GM19023 (cell line): Measurements from ENCODE around the gene SIGLEC7.

Source experiments
- ATAC-seq: cut with Tn5 transposase; IDR thresholded peaks from one replicate; pipeline ENCODE4 v1.9.1; 2021; ENCODE audit warnings: mild to moderate bottlenecking, moderate library complexity; ENCODE audit not compliant: unreplicated experiment

The SIGLEC7 gene

GRCh38 chr19:51142119-51142518 is at the start of gene SIGLEC7:
Gene SIGLEC7, plus strand, starts transcription at chr19:51142301. Its CDS starts 69 bp downstream, at chr19:51142370.
- no peak for ATAC-seq

GRCh38 chr19:51093101-51093500 is 49.0 kb upstream of the SIGLEC7 start:
- ATAC-seq, result no peak

DNA sequence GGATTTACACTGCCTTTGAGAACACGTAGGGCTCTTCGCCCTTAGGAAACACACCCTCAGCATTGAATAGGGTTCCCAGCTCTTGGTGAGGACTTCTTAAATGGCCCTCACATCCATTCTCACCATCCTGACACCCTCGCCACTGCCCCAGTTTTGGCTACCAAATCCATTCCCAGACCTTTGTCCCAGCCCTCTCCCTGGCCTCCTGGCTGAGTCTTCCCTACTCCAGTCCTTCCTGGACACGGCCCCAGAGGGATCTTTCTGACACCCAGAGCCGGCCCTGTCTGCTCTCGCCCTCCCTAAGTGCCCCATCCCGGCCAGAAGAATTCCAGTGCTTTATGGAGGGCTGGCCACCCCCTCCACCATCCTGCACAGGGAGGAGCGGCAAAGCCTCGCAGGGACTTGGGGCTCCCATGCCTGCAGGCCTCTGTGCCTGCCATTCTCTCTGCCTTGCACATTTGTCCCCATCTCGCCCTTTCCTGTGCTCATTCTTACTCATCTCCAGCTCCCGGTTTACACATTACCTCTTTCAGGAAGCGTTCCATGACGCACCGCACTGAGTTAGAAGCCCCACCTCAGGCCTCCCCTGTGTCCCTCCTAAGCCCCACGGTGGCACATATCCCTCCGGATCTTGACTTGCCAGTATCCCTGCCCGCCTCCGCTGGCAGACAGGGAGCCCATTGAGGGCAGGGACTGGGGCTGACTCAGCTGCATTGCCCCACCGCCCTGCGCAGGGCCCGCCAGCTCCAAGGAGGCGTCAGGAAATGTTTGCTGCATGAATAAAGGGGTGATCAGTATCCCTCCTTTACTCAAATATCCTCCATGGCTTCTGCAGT is 48.4 kb upstream of the SIGLEC7 start:
- ATAC-seq, result no peak

- ATAC-seq, result no peak
Observed at GRCh38 chr19:51094696-51095279, 47.3 kb upstream of the SIGLEC7 start.

GRCh38 chr19:51096473-51097165 is 45.5 kb upstream of the SIGLEC7 start:
- no peak for ATAC-seq

DNA sequence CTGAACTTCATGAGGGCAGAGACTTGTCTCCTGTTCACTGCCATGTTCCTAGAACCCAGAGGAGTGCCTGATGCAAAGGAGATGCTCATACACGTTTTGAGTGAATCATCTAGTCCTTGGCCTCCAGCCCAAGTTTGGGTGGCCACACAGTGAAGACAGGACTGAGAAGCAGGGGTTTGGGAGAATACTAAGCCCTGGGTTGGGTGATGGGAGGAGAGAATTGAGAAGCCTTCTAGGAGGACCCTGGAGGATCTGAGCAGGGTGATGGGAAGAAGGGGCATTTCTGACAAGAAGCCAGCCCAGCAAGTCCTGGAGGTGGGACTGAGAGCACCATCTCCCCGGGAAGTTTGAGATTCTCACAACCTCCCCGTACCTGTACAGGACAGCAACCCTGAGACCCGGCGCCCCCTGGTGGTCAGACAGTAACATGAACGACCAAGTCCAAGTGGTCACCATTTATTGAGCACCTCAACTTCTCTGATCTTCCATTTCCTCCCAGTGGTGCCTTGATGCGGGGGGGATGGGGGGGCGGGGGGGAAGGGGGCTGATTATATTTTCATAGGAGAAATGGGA is 44.8 kb upstream of the SIGLEC7 start:
- ATAC-seq, result no peak

DNA sequence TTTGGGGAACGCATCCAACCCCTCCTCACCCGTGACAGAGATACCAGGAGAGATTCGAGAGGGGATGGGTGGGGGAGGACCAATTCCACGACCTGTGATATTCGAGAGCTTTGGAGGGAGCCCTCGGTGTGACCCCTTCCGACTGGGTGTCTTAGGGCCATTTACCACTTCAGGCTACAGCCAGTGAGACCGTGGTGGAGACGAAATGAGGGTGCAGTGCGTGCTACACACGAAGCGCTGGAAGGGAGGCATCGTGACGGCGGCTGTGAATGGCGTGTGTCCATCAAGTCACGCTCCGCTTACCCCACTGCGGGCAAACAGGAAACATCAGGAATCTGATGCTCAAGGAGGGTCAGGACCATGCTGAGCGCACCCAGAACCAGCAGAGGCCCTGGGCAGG is 44.3 kb upstream of the SIGLEC7 start:
- no peak for ATAC-seq

DNA sequence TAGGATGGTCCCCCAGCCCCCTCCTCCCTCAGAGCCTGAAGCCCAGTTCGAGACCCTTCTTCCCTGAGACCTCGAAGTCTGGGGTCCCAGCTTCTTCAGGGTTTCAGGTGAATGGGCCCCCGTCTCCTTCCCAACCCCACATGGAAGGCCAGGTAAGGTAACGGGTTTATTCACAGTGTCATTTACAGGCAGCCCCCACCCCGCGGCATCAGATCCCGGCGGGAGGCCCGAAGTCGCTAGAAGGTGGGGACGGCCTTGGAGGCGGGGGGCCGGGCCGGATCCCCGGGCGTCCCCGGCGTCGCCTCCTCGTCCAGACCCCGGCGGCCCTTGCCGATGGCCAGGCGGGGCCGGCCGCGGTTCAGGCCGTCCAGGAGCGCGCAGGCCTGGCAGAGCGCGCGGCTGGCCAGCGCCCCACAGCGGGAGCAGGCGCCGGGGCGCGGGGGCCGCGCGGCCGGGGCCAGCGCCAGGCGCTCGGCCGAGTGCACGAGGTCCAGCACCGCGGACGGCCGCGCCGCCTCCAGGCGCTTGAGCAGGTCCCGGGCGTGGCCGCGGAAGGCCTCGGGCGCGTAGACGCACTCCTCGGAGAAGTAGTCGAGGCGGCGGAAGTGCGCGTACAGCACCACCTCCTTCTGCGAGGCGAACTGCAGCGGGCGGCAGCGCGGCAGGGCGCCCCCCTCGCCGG is 43.6 kb upstream of the SIGLEC7 start:
- no peak for ATAC-seq

DNA sequence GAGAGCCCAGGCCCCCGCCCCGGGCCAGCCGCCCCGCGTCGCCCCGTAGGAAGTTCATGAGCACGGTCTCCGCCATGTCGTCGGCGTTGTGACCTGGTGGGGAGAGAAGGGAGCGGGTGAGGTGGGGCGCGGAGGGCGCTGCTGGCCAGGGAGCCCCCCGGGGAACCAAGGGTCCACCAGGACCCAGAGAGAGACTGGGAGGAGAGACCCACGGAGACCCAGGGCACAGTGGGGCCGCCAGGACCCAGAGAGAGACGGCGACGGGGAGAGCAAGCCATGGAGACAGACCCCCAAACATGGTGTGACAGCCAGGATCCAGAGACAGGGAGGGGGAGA is 43.1 kb upstream of the SIGLEC7 start:
- ATAC-seq, result no peak

DNA sequence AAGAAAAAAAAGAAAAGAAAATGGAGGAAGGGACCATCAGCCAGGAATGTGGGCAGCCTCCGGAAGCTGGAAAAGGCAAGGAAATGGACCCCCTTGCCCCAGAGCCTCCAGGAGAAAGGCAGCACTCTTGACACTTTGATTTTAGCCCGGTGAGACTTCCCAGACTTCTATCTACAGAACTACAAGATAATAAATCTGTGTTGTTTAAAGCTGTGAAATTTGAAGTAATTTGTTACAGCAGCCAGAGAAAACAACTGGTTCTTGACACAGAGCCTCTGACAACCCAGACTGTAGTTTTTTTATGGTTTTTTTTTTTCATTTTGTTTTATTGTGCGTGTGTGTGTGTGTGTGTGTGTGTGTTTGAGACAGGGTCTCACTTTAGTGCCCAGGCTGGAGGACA is 41.5 kb upstream of the SIGLEC7 start:
- no peak for ATAC-seq

GRCh38 chr19:51101171-51101865 is 40.8 kb upstream of the SIGLEC7 start:
- no peak for ATAC-seq

- ATAC-seq, result no peak
Observed at GRCh38 chr19:51102991-51103390, 39.1 kb upstream of the SIGLEC7 start.

DNA sequence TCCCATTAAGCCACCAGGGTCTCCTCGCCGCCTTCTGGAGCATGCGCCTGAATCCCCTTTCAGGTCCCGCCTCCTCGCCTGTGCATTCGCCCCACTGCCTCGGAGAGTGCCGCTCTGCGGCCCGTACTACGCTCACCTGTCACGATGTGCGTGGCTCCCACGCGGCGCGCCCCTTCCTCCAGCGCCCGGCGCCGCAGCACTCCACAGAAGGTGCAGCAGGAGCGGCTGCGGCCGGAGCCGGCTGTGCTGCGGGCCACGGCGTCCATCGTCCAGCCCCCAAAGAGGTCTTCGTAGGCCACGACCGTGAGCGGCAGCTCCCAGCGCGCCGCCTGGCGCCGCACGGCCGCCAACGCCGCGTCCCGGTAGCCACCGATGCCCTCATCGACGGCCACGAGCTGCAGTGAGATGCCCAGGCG is 38.2 kb upstream of the SIGLEC7 start:
- no peak for ATAC-seq

DNA sequence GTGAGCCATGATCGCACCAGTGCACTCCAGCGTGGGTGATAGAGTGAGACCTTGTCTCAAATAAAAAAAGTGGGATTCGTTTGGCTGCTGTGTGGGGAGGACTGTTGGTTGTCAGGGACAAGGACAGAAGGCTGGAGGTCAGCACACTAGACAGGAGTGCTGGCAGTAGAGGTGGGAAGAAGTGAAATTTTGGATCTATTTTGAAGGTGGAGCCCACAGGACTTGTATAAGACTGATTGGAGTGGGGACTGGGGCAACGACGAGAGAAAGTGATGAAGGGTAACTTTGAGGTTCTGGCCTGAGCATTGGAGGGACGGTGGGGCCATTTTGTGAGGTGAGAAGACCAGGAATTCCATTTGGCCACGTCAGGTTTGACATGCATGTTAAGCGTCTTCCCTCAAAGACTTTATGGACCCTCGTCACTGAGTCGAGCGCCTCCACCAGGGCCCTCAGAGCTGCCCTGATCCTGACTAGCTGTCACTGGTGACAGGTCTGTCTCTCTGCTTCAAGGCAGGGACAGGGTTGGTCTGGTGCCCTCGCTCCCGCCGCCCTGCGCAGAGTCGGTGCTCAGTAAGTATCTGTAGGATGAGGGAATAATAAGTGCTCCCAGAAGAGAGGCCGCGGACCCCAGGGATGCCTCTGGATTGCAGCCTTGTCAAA is 34.6 kb upstream of the SIGLEC7 start:
- ATAC-seq, result no peak

DNA sequence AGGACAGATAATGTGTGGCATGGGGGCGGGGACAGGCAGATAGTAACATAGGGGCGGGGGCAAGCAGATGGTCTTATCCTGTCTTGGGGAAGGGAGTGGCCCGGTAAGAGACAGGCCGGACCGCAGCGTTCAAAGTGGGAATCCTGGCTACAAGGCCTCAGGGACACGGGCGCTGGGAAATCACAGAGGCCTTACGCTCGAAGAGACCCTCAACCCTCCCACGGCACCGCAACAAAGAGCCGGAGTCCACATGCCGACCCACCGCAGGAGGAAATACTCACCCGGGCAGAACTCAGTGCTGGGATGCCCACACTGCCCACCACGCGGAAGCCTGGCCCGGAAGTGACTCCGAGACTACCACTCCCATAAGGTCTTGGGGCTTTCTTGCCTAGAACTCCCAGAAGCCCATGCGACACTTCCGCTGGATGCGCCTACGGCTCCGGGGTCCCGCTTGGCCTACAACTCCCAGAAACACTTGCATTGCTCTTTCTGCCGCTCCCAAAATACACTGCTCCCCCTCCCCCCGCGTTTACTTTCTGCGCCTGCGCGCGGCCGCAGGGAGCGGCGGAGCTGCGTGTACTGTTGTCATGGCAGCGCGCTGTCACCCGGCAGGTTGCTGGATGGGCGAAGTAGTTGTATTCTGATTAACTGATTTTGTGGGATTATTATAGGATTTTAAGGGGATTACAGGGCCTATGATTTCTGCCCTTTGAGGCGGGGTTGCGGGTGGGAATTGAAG is 33.9 kb upstream of the SIGLEC7 start, which contains the start of gene CTU1:
CTU1 (minus strand) TSS at position 344 of the 739 bp plus-strand sequence. CDS start 3,840 bp downstream, outside the sequence.
- peak; percentile 95 for ATAC-seq

DNA sequence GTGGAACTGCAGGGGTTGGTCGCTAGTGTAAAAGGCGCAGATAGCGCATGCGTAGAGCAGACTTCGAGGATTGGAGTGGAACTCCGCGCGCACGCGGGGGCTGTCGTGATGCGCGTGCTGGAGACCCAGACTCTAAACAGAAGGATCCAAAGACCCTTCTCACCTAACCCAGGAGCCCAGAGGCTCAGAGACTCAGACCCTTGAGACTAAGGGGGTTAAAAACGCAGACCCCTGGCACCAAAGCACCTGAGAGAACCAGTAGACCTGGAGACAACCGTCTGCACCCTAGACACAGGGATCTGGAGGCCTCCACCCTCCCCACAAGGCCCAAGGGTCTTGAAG is 33.3 kb upstream of the SIGLEC7 start:
- ATAC-seq, result peak; percentile 21

- no peak for ATAC-seq
Observed at GRCh38 chr19:51110666-51110971, 31.5 kb upstream of the SIGLEC7 start.

- no peak for ATAC-seq
Observed at GRCh38 chr19:51111606-51112005, 30.5 kb upstream of the SIGLEC7 start.

DNA sequence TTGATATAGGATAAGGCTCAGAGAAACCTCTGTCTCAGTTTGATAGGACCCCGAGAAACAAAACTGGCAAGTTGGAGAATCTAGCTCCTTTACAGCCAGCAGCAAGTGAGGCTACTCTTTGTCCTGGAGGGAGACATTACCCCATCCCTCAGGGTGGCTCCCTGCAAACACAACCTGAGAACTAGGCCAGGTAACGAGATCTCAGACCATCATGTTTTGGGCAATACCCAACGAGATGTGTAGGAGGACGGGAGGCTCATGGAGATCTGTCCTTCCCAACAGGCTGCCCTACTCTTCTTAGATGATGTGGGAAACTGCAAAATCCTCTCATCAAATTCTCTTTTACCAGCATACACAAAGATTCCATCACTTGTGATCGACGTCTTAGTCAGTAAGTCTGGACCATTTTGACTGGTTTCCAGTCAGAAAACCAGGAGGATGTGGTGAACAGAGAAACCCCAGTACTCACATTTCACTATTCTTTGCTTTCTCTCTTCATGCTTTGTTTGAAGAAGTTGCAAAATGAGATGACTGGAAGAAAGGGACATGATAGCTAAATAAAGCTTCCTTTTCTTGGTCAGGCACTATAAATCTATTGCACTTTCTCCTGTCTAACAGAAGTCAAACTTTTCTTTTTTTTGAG is 27.9 kb upstream of the SIGLEC7 start:
- ATAC-seq, result no peak
